K562 (cell line): ENCODE data around the gene HMBS. TPM values are rescaled to one million over a fixed set of nuclear protein-coding genes. Genes with fewer than 3 reads are reported as not detected.

Source experiments
- BCL6 ChIP-seq: fragments of 250-450 bp; sonication (Bioruptor Pico); IDR thresholded peaks from 2 replicates; pipeline ENCODE4 v1.4.0; 2020
- BHLHE40 ChIP-seq: IDR thresholded peaks from 2 replicates; pipeline ENCODE4 v1.6.1; 2011; ENCODE audit warnings: low read length, improper control_type of control experiment
- FOXK2 ChIP-seq, 2 experiments: fragments of 450-650 bp; IDR thresholded peaks in 1 of 2; conservative IDR thresholded peaks in 1 of 2; 2 replicates each; pipeline ENCODE4 v1.6.1; 2016; ENCODE audit warnings: low read depth in 2 of 2, mild to moderate bottlenecking in 1 of 2
- NCOA6 ChIP-seq: fragments of 450-650 bp; IDR thresholded peaks from 2 replicates; pipeline ENCODE4 v1.6.1; 2017; ENCODE audit warnings: mild to moderate bottlenecking
- POLR3A ChIP-seq: IDR thresholded peaks from 2 replicates; pipeline ENCODE4 v1.6.1; 2011; ENCODE audit warnings: borderline replicate concordance, mild to moderate bottlenecking, moderate library complexity; ENCODE audit not compliant: insufficient read length, insufficient read depth; ENCODE audit errors: extremely low read depth
- RHOXF2B ChIP-seq: fragments of 250-450 bp; sonication (Bioruptor Pico); conservative IDR thresholded peaks from 2 replicates; pipeline ENCODE4 v1.5.1; 2021
- TOE1 ChIP-seq, 2 experiments: fragments of 450-650 bp in 1 of 2; sonication (generic) in 1 of 2; formaldehyde crosslinking in 1 of 2; IDR thresholded peaks; 2 replicates each; pipeline versions ENCODE4 v1.7.1 to v1.8.0; 2016 to 2022; ENCODE audit warnings: borderline replicate concordance in 2 of 2, mild to moderate bottlenecking in 2 of 2, antibody characterized with exemption in 1 of 2, inconsistent platforms in 1 of 2, low read depth in 1 of 2, missing genetic modification reagents in 1 of 2, moderate library complexity in 1 of 2
- ZBTB1 ChIP-seq: sonication (generic); formaldehyde crosslinking; IDR thresholded peaks from 2 replicates; pipeline ENCODE4 v1.8.1; 2023; ENCODE audit warnings: missing genetic modification reagents, low read depth, mild to moderate bottlenecking, borderline replicate concordance
- ZNF263 ChIP-seq: sonication (generic); formaldehyde crosslinking; IDR thresholded peaks from 2 replicates; pipeline ENCODE4 v1.8.0; 2022; ENCODE audit warnings: mild to moderate bottlenecking, missing genetic modification reagents, borderline replicate concordance
- ZNF589 ChIP-seq: fragments of 200-800 bp; sonication (Bioruptor generic); IDR thresholded peaks from 2 replicates; pipeline ENCODE4 v1.6.1; 2016; ENCODE audit warnings: low read depth, missing genetic modification characterization, missing compliant biosample characterization
- polyA plus RNA-seq, 8 experiments: library from polyadenylated mRNA; depleted of rRNA in 4 of 8; stranded (reverse) in 5 of 8; unstranded in 3 of 8; fragments of >200 nt; fragmentation: Nextera tagmentation in 2 of 8; fragmentation: Illumina TruSeq in 1 of 8; extraction: Ambion mirVana in 2 of 8; extraction: Trizol in 1 of 8; gene quantifications; 2 replicates each; pipeline versions ENCODE4 v1.2.1 to v1.2.3, GENCODE V29; 2011 to 2014; ENCODE audit warnings: inconsistent platforms in 1 of 8, missing spikeins in 1 of 8
- total RNA-seq, 7 experiments: library from RNA; depleted of rRNA in 6 of 7; stranded (reverse); fragments of >200 nt in 6 of 7; fragmentation: Illumina TruSeq in 2 of 7; extraction: Trizol in 2 of 7; gene quantifications; 2 replicates each; pipeline versions ENCODE4 v1.2.1 to v1.2.3, GENCODE V29; 2011 to 2021; ENCODE audit warnings: low replicate concordance in 1 of 7
- TF ChIP-seq, protein P1 (sequence below): fragments of 450-650 bp; formaldehyde crosslinking; IDR thresholded peaks from 2 replicates; pipeline ENCODE4 v1.4.0; 2022; ENCODE audit warnings: mild to moderate bottlenecking, moderate library complexity
- TF ChIP-seq, protein P2 (sequence below): fragments of 250-450 bp; sonication (Bioruptor Pico); IDR thresholded peaks from 2 replicates; pipeline ENCODE4 v1.5.0; 2020; ENCODE audit warnings: mild to moderate bottlenecking
- TF ChIP-seq, protein P3 (sequence below): fragments of 250-450 bp; sonication (Bioruptor Pico); IDR thresholded peaks from 2 replicates; pipeline ENCODE4 v1.4.0; 2020; ENCODE audit warnings: mild to moderate bottlenecking, moderate library complexity, borderline replicate concordance
- TF ChIP-seq, protein P4 (sequence below): fragments of 200-800 bp; sonication (Bioruptor generic); IDR thresholded peaks from 2 replicates; pipeline ENCODE4 v1.6.1; 2017; ENCODE audit warnings: missing genetic modification characterization, missing compliant biosample characterization
- TF ChIP-seq, protein P5 (sequence below): sonication (generic); formaldehyde crosslinking; IDR thresholded peaks from 2 replicates; pipeline ENCODE4 v1.8.0; 2022; ENCODE audit warnings: mild to moderate bottlenecking, low read depth, missing genetic modification reagents
- TF ChIP-seq, protein P6 (sequence below): fragments of 250-450 bp; sonication (Bioruptor Pico); IDR thresholded peaks from 2 replicates; pipeline ENCODE4 v1.8.0; 2021; ENCODE audit warnings: moderate library complexity, mild to moderate bottlenecking, inconsistent platforms
- TF ChIP-seq, protein P7 (sequence below): sonication (generic); formaldehyde crosslinking; IDR thresholded peaks from 2 replicates; pipeline ENCODE4 v1.8.0; 2022; ENCODE audit warnings: mild to moderate bottlenecking, missing genetic modification reagents

HMBS gene
- total and polyA plus RNA-seq, 9 of the 15 experiments (the other 6 are each of a cell fraction or from before 2014, with no cell fraction given), result 56.9 to 385 (median 286) TPM

DNA sequence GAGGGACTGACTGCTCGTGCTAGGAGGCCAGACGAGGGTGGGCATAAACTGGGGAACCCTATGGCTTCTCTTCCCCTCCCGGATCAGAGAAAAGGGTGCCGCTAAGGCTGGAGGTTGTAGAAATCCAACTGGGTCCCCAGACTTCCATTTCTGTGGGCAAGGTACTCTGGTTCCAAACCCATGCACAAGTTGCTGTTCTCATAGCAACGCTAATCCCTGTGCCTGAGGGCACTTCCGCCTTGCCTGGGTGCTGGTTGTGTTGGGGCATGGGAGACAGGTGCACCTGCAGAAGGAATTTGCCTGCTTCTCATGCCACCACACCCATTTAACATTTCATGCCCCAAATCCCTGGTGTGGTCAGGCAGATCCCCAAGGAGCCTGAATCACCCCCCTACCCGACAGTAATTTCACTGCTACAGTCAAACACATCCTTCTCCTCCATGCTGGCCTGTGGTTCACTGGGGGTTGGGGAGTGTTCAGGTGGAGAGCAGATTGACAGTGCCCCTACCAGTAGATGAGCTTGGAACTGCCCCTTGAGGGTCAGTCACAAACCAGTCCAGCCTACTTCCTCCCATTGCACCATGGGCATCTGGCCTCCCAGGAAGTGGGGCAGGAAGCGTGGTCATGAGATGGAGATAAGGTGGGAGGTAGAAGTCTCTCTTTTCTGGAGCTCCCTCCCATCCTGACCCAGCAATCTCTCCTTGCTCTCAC, 23.6 kb downstream of the HMBS start (continued):
- TF ChIP-seq, protein P1, sequence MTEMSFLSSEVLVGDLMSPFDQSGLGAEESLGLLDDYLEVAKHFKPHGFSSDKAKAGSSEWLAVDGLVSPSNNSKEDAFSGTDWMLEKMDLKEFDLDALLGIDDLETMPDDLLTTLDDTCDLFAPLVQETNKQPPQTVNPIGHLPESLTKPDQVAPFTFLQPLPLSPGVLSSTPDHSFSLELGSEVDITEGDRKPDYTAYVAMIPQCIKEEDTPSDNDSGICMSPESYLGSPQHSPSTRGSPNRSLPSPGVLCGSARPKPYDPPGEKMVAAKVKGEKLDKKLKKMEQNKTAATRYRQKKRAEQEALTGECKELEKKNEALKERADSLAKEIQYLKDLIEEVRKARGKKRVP (CRISPR knock-in tag), result no peak
- 0 out of 2 replicates have a peak, but pooled peaks have one; percentile 46 for TF ChIP-seq RHOXF2B (CRISPR knock-in tag)
- TF ChIP-seq, protein P2, sequence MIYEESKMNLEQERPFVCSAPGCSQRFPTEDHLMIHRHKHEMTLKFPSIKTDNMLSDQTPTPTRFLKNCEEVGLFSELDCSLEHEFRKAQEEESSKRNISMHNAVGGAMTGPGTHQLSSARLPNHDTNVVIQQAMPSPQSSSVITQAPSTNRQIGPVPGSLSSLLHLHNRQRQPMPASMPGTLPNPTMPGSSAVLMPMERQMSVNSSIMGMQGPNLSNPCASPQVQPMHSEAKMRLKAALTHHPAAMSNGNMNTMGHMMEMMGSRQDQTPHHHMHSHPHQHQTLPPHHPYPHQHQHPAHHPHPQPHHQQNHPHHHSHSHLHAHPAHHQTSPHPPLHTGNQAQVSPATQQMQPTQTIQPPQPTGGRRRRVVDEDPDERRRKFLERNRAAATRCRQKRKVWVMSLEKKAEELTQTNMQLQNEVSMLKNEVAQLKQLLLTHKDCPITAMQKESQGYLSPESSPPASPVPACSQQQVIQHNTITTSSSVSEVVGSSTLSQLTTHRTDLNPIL, result no peak
- TF ChIP-seq FOXK2 (conservative IDR thresholded peaks at IDR 0.05 in 1 of 2, IDR thresholded peaks at IDR 0.05 in 1 of 2; ENCODE audit: low read depth in 2 of 2), result peak in 1 of 2 experiments; percentile 44; a peak in 1 of 4 replicates
- TF ChIP-seq, protein P3, sequence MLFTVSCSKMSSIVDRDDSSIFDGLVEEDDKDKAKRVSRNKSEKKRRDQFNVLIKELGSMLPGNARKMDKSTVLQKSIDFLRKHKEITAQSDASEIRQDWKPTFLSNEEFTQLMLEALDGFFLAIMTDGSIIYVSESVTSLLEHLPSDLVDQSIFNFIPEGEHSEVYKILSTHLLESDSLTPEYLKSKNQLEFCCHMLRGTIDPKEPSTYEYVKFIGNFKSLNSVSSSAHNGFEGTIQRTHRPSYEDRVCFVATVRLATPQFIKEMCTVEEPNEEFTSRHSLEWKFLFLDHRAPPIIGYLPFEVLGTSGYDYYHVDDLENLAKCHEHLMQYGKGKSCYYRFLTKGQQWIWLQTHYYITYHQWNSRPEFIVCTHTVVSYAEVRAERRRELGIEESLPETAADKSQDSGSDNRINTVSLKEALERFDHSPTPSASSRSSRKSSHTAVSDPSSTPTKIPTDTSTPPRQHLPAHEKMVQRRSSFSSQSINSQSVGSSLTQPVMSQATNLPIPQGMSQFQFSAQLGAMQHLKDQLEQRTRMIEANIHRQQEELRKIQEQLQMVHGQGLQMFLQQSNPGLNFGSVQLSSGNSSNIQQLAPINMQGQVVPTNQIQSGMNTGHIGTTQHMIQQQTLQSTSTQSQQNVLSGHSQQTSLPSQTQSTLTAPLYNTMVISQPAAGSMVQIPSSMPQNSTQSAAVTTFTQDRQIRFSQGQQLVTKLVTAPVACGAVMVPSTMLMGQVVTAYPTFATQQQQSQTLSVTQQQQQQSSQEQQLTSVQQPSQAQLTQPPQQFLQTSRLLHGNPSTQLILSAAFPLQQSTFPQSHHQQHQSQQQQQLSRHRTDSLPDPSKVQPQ, result no peak
- no peak for TF ChIP-seq ZBTB1
- peak; percentile 28; the same call in 1 of the 2 replicates for TF ChIP-seq TOE1 (IDR thresholded peaks at IDR 0.05; ENCODE audit: borderline replicate concordance)
- no peak for TF ChIP-seq TOE1 (CRISPR knock-in tag; IDR thresholded peaks at IDR 0.05; ENCODE audit: borderline replicate concordance, low read depth)
- TF ChIP-seq ZNF263 (CRISPR knock-in tag), result no peak
- no peak for TF ChIP-seq POLR3A
- no peak for TF ChIP-seq NCOA6
- no peak for TF ChIP-seq ZNF589 (CRISPR knock-in tag)
- TF ChIP-seq, protein P4, sequence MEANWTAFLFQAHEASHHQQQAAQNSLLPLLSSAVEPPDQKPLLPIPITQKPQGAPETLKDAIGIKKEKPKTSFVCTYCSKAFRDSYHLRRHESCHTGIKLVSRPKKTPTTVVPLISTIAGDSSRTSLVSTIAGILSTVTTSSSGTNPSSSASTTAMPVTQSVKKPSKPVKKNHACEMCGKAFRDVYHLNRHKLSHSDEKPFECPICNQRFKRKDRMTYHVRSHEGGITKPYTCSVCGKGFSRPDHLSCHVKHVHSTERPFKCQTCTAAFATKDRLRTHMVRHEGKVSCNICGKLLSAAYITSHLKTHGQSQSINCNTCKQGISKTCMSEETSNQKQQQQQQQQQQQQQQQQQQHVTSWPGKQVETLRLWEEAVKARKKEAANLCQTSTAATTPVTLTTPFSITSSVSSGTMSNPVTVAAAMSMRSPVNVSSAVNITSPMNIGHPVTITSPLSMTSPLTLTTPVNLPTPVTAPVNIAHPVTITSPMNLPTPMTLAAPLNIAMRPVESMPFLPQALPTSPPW (CRISPR knock-in tag), result peak; percentile 47
- TF ChIP-seq, protein P5, sequence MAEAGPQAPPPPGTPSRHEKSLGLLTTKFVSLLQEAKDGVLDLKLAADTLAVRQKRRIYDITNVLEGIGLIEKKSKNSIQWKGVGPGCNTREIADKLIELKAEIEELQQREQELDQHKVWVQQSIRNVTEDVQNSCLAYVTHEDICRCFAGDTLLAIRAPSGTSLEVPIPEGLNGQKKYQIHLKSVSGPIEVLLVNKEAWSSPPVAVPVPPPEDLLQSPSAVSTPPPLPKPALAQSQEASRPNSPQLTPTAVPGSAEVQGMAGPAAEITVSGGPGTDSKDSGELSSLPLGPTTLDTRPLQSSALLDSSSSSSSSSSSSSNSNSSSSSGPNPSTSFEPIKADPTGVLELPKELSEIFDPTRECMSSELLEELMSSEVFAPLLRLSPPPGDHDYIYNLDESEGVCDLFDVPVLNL (CRISPR knock-in tag), result 0 out of 2 replicates have a peak, but pooled peaks have one; percentile 46
- no peak for TF ChIP-seq BHLHE40
- TF ChIP-seq BCL6 (CRISPR knock-in tag), result no peak
- TF ChIP-seq, protein P6, sequence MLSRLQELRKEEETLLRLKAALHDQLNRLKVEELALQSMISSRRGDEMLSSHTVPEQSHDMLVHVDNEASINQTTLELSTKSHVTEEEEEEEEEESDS (CRISPR knock-in tag), result no peak
- TF ChIP-seq, protein P7, sequence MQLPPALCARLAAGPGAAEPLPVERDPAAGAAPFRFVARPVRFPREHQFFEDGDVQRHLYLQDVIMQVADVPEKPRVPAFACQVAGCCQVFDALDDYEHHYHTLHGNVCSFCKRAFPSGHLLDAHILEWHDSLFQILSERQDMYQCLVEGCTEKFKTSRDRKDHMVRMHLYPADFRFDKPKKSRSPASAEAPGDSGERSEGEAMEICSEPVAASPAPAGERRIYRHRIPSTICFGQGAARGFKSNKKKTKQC (CRISPR knock-in tag), result no peak
